SK-N-SH treated with all-trans-retinoic acid at 6 μM for 48 hours (cell line): ENCODE measurements around the gene TRMO.

Experiments used
- CREB5 ChIP-seq: fragments of 250-450 bp; sonication (Bioruptor Pico); IDR thresholded peaks from 2 replicates; pipeline ENCODE4 v1.5.1; 2020; ENCODE audit warnings: low read depth, mild to moderate bottlenecking, moderate library complexity
- OSR1 ChIP-seq: fragments of 250-450 bp; sonication (Bioruptor Pico); IDR thresholded peaks from 2 replicates; pipeline ENCODE4 v1.8.0; 2022; ENCODE audit warnings: moderate library complexity, mild to moderate bottlenecking, inconsistent platforms
- PATZ1 ChIP-seq: fragments of 250-450 bp; sonication (Bioruptor Pico); IDR thresholded peaks from 2 replicates; pipeline ENCODE4 v1.8.0; 2020; ENCODE audit warnings: mild to moderate bottlenecking, moderate library complexity, borderline replicate concordance
- TOX ChIP-seq: fragments of 250-450 bp; sonication (Bioruptor Pico); IDR thresholded peaks from 2 replicates; pipeline ENCODE4 v1.8.0; 2021; ENCODE audit warnings: mild to moderate bottlenecking, moderate library complexity, borderline replicate concordance

DNA sequence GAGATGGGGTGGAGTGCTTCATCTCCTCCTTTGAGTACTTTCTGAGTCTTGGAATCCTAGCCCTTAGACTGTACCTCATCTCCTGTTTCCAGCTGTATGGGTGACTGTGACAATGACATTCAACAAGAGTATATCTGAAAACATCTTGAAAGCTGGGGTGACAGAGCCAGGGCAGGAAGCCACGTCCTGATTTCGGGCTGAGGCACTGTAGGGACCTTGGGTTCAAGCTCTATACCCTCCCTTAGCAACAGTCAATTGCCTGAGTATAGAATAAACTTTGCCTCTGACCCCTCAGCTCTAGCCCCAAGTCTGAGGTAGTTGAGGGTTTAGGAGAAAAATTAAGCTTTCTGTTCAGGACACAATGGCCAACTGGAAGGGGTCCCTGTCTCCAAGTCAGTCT lies 63.0 kb downstream of the TRMO start:
- TF ChIP-seq CREB5 (CRISPR knock-in tag) (no peak), TOX (no peak), PATZ1 (CRISPR knock-in tag) (no peak), OSR1 (CRISPR knock-in tag) (no peak)
